ENCODE results near the gene RNF141.

The RNF141 gene

GRCh38 chr11:10497371-10498021 lies 43.5 kb downstream of the RNF141 start:
- no peak for DNase-seq

- no peak for DNase-seq
Measured at GRCh38 chr11:10496296-10496936, 44.6 kb downstream of the RNF141 start.

- no peak for DNase-seq
Measured at GRCh38 chr11:10495464-10495786, 45.6 kb downstream of the RNF141 start.

GRCh38 chr11:10494636-10495463 lies 46.1 kb downstream of the RNF141 start:
- DNase-seq, result no peak

- no peak for DNase-seq
Measured at GRCh38 chr11:10493041-10493663, 47.8 kb downstream of the RNF141 start.

- DNase-seq, result no peak
Measured at GRCh38 chr11:10492084-10492483, 48.9 kb downstream of the RNF141 start.

- no peak for DNase-seq
Measured at GRCh38 chr11:10490398-10491241, 50.4 kb downstream of the RNF141 start.

- no peak for DNase-seq
Measured at GRCh38 chr11:10490032-10490397, 51.0 kb downstream of the RNF141 start.

GRCh38 chr11:10488934-10489691 lies 51.9 kb downstream of the RNF141 start:
- DNase-seq, result no peak

GRCh38 chr11:10488121-10488933 lies 52.7 kb downstream of the RNF141 start:
- DNase-seq, result no peak

GRCh38 chr11:10487002-10487647 lies 53.9 kb downstream of the RNF141 start:
- no peak for DNase-seq

GRCh38 chr11:10486161-10486840 lies 54.7 kb downstream of the RNF141 start:
- no peak for DNase-seq

GRCh38 chr11:10485646-10486045 lies 55.3 kb downstream of the RNF141 start:
- no peak for DNase-seq

GRCh38 chr11:10484461-10485180 lies 56.4 kb downstream of the RNF141 start:
- DNase-seq, result no peak

- no peak for DNase-seq
Measured at GRCh38 chr11:10483584-10483983, 57.4 kb downstream of the RNF141 start.

- no peak for DNase-seq
Measured at GRCh38 chr11:10483174-10483573, 57.8 kb downstream of the RNF141 start.

GRCh38 chr11:10481560-10482349 lies 59.2 kb downstream of the RNF141 start:
- no peak for DNase-seq

- DNase-seq, result no peak
Measured at GRCh38 chr11:10480760-10481159, 60.2 kb downstream of the RNF141 start.
